Measurements from ENCODE around the gene TNFRSF19. TPM values are rescaled to one million over a fixed set of nuclear protein-coding genes. Genes with fewer than 3 reads are reported as not detected.

Gene TNFRSF19
- total RNA-seq, 1 experiment from 2014 or later: not detected

DNA sequence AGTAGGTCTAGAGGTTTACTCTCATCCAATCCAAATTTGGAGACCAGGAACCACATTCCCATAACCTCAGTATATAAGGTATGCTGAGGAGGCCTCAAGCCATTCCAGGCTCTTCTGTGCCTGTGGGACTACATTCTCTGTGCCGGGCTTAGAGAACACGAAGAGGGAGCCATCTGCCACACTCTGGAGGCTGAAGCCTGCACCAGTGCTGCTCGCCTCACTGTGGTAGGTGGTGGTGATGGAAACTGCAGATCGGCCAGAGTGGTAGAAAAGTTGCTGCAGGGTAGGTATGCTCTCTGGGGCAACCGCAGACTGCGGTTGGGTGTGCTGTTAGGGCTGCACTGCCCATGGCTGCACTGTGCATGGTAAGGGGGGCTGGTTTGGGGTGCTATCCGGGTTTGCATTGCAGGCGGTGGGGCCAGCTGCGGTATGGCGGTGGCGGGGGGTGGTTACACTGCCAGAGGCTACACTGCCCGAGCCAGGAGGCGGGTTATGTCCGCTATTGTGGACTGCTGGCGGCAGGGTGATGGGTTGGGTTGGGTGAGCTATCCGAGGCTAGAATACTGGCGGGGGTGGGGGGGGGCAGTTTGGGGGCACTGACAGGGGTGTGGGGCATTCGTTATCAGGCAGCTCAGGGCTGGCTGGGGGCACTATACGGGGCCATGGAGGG is 145.0 kb downstream of the TNFRSF19 start:
- no peak for DNase-seq (ENCODE audit: low spot score)

DNA sequence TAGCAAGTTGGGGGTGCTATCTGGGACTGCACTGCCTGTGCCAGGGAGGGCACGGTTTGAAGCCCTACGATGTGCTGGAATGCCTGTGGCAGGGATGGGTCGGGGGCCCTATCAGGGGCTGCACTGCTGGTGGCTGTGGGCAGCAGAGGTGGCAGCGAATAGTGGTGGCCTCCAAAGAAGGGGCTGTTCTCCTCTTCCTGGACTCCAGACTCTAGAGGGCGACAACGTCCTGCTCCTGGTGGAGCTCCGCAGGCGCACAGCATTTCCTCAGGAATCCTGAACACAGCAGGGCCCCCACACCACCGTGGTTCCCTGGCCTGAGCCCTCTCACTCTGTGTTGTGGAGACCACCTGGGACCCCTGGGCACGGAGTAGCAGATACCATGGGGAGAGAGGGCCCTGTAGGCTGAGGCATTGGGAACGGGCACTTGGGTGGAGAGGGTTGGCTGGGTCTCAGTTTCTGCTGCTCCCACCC is 145.6 kb downstream of the TNFRSF19 start:
- peak; percentile 64 for DNase-seq (ENCODE audit: low spot score)

DNA sequence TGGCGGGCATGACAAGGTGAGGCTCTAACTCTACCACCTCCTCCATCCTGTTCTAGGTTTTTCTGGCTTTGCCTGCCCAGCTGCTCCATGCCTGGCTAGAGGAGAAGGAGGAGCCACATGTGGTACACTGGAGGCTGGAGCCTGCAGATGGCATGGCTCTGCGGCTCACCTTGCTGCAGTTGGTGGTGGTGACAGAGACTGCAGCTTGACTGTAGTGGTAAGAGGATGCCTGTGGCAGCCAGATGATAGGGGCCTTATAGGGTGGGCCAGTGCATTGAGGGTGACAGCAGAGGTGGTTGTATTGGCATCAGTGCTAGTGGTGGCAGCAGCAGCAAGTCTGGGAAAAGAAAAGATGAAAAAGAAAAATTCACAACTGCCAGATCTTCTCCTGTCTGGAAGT is 146.2 kb downstream of the TNFRSF19 start:
- no peak for DNase-seq (ENCODE audit: low spot score)

DNA sequence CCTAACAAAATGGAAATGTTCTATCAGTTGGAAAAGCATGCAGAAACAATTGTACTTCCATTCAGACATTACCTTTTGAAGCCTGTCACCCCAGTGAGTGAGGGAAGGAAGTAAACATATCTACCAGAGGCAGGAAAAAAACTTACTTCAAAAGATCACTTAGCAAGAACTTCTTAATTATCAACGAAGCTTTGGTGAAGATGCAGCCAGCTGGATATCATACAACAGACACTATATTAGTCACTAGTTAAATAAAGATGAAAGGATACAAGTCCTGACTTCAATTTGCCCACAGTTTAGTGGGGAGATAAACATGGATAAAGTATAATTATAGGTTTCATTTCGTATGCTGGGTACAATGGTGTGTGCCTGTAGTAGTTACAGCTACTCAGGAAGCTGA is 148.8 kb downstream of the TNFRSF19 start:
- no peak for DNase-seq (ENCODE audit: low spot score)

DNA sequence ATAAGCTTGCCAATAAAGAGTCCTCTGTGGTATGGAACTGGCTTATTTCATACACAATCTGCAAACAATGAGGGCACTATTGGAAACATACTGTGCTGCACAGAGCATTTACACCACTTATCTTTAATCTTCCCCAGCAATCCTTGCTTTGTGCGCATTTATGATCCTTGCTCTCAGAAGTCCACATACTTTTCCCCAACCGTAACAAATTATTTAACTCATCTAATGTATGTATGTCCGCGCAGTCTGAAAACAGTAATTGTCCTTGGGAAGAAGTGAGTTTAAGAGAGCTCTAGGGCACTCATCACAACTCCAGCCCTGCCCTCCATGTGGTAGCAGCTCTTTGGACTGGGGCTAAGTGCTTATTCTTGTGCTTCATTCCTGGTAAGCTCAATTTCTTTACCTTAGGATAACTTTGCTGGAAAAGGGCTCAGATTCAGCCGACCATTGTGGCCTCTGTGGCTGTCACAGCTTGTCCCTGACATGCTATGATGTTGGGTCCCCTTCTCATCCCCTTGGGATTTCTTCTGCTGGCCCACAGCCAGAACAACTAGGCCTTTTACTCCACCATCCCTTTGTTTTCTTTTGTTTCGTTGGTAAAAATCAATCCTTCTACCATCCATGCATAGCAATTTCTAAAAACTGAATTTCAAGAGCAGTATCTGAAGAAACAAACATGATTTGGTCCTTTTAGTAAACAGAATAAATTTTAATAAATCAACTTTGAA is 152.7 kb downstream of the TNFRSF19 start:
- DNase-seq (ENCODE audit: low spot score): no peak

DNA sequence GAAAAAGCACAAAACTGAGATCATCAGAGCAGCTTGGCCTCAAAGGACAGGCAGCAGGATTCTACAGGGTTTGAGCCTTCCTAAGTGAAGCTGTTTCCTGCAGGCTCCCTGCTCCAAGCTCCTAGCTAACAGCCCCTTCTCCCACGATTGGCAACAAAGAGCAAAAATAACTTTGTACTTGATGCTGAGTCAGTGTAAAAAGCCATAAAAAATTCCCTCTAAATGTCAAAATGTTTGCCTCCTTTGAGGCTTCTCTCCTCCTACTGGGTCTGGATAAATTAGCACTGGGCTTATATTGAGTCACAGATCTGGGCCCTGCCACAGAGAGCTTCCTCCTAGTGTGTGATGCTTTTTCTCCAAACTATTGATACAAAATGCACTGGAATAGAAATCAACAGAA is 153.3 kb downstream of the TNFRSF19 start:
- DNase-seq (ENCODE audit: low spot score): no peak

DNA sequence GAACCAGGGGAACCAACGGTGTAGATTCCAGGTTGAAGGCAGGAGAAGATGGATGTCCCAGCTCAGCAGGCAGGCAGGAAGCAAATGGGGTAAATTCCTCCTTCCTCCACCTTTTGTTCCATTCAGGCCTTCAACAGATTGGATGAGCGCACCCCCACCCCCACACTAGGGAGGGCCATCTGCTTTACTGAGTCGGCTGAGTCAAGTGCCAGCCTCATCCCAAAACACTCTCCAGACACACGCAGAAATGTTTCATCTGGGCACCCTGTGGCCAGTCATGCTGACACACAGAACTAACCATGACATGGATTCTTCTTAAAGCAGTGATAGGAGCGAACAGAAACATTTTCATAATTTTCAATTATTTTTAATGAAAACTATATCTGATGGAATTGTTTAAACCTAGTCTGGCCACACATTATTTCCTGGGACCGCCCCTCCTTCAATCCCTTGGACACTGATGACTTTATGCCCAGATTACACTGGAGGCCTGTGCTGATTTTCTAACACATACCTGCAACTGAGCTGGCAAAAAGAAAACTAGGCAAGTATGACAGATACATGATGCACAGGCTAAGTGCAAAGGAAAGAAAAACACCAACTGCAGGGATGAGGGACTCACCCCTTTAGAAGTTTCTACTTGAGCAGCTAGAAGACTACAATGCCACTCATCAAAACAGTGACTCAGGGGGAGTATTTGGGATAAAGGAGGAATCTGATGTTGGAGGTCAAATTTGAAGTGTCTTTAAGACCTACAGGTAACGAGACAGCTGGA is 154.2 kb downstream of the TNFRSF19 start:
- no peak for DNase-seq (ENCODE audit: low spot score)

Other genes starting within 250 kb of the TNFRSF19 start
- gene SACS, start 136.7 kb upstream of the TNFRSF19 start, total RNA-seq (2014; rRNA removed; shearing (Covaris generic)): 17.7 and 19.7 TPM in 2 replicates

Data from HT-29 (cell line).